HepG2 (cell line): ENCODE data around the gene NOL4L. TPM values are rescaled to one million over a fixed set of nuclear protein-coding genes. Genes with fewer than 3 reads are reported as not detected.

Source experiments
- BRD4 ChIP-seq: sonication (generic); formaldehyde crosslinking; IDR thresholded peaks from 2 replicates; pipeline ENCODE4 v1.4.0; 2020; ENCODE audit warnings: missing genetic modification reagents
- CAMTA2 ChIP-seq: sonication (generic); formaldehyde crosslinking; IDR thresholded peaks from 2 replicates; pipeline ENCODE4 v1.4.0; 2020; ENCODE audit warnings: mild to moderate bottlenecking, missing genetic modification reagents, borderline replicate concordance
- GATA4 ChIP-seq: sonication (generic); IDR thresholded peaks from 2 replicates; pipeline ENCODE4 v1.6.1; 2016; ENCODE audit warnings: antibody characterized with exemption, low read depth, borderline replicate concordance
- GLI4 ChIP-seq: sonication (generic); formaldehyde crosslinking; IDR thresholded peaks from 2 replicates; pipeline ENCODE4 v1.5.1; 2020; ENCODE audit warnings: missing genetic modification reagents, mild to moderate bottlenecking, moderate library complexity, borderline replicate concordance
- GPN1 ChIP-seq: sonication (generic); formaldehyde crosslinking; IDR thresholded peaks from 2 replicates; pipeline ENCODE4 v1.5.1; 2020; ENCODE audit warnings: missing genetic modification reagents, borderline replicate concordance
- HDAC2 ChIP-seq: sonication (generic); formaldehyde crosslinking; IDR thresholded peaks from 2 replicates; pipeline ENCODE4 v1.4.0; 2020; ENCODE audit warnings: missing genetic modification reagents
- KDM3A ChIP-seq: IDR thresholded peaks from 2 replicates; pipeline ENCODE4 v1.6.1; 2018; ENCODE audit warnings: low read depth, missing compliant biosample characterization
- MAFK ChIP-seq, 2 experiments: IDR thresholded peaks in 1 of 2; conservative IDR thresholded peaks in 1 of 2; 2 replicates each; pipeline ENCODE4 v1.6.1; 2011; ENCODE audit warnings: improper control_type of control experiment in 2 of 2, low read length in 2 of 2
- SP4 ChIP-seq: sonication (generic); formaldehyde crosslinking; IDR thresholded peaks from 2 replicates; pipeline ENCODE4 v1.8.1; 2023; ENCODE audit warnings: mild to moderate bottlenecking, missing genetic modification reagents
- TCF7 ChIP-seq: sonication (generic); IDR thresholded peaks from 2 replicates; pipeline ENCODE4 v1.6.1; 2016; ENCODE audit warnings: antibody characterized with exemption, low read depth
- ZBTB7A ChIP-seq: sonication (generic); formaldehyde crosslinking; IDR thresholded peaks from 2 replicates; pipeline ENCODE4 v1.8.0; 2022; ENCODE audit warnings: mild to moderate bottlenecking, missing genetic modification reagents
- ZFP36L1 ChIP-seq: sonication (generic); formaldehyde crosslinking; IDR thresholded peaks from 2 replicates; pipeline ENCODE4 v1.8.0; 2022; ENCODE audit warnings: mild to moderate bottlenecking, missing genetic modification reagents, moderate library complexity
- ZMYM4 ChIP-seq: sonication (generic); formaldehyde crosslinking; IDR thresholded peaks from 2 replicates; pipeline ENCODE4 v1.8.1; 2023; ENCODE audit warnings: mild to moderate bottlenecking, missing genetic modification reagents
- ZNF614 ChIP-seq: IDR thresholded peaks from 2 replicates; pipeline ENCODE4 v1.6.1; 2018; ENCODE audit warnings: missing biosample characterization, missing genetic modification reagents, inconsistent platforms, borderline replicate concordance
- polyA plus RNA-seq, 8 experiments: library from polyadenylated mRNA; depleted of rRNA in 3 of 8; stranded (reverse) in 7 of 8; unstranded in 1 of 8; fragments of >200 nt; fragmentation: Illumina TruSeq in 4 of 8; extraction: Trizol in 4 of 8; gene quantifications; 2 replicates each; pipeline versions ENCODE4 v1.2.1 to v1.2.3, GENCODE V29; 2011 to 2016; ENCODE audit warnings: low read depth in 4 of 8, missing spikeins in 1 of 8, mixed read lengths in 1 of 8; ENCODE audit not compliant: insufficient read depth in 1 of 8
- total RNA-seq, 5 experiments: library from RNA; depleted of rRNA; stranded (reverse); fragments of >200 nt; fragmentation: Illumina TruSeq; extraction: Trizol; gene quantifications; 2 replicates each; pipeline ENCODE4 v1.2.3, GENCODE V29; 2016; ENCODE audit warnings: low read depth in 1 of 5
- TF ChIP-seq, protein P1 (sequence below): sonication (generic); formaldehyde crosslinking; IDR thresholded peaks from 2 replicates; pipeline ENCODE4 v1.8.1; 2023; ENCODE audit warnings: mild to moderate bottlenecking, missing genetic modification reagents, borderline replicate concordance
- TF ChIP-seq, protein P2 (sequence below): sonication (generic); formaldehyde crosslinking; IDR thresholded peaks from 2 replicates; pipeline ENCODE4 v1.9.0; 2021; ENCODE audit warnings: missing genetic modification reagents, mild to moderate bottlenecking, borderline replicate concordance
- TF ChIP-seq, protein P3 (sequence below): sonication (generic); formaldehyde crosslinking; IDR thresholded peaks from 2 replicates; pipeline ENCODE4 v1.4.0; 2020; ENCODE audit warnings: missing genetic modification reagents
- TF ChIP-seq, protein P4 (sequence below): sonication (generic); formaldehyde crosslinking; IDR thresholded peaks from 2 replicates; pipeline ENCODE4 v1.4.0; 2020; ENCODE audit warnings: mild to moderate bottlenecking, missing genetic modification reagents
- TF ChIP-seq, protein P5 (sequence below), 2 experiments: sonication (generic) in 1 of 2; formaldehyde crosslinking in 1 of 2; IDR thresholded peaks; 2 replicates each; pipeline versions ENCODE4 v1.4.0 to v1.6.1; 2016 to 2020; ENCODE audit warnings: borderline replicate concordance in 1 of 2, low read depth in 1 of 2, mild to moderate bottlenecking in 1 of 2, missing genetic modification reagents in 1 of 2

Gene NOL4L
- total and polyA plus RNA-seq, 2 of the 13 experiments (the other 11 are each of a cell fraction or from before 2014, with no cell fraction given): 16.6 to 35.4 TPM

DNA sequence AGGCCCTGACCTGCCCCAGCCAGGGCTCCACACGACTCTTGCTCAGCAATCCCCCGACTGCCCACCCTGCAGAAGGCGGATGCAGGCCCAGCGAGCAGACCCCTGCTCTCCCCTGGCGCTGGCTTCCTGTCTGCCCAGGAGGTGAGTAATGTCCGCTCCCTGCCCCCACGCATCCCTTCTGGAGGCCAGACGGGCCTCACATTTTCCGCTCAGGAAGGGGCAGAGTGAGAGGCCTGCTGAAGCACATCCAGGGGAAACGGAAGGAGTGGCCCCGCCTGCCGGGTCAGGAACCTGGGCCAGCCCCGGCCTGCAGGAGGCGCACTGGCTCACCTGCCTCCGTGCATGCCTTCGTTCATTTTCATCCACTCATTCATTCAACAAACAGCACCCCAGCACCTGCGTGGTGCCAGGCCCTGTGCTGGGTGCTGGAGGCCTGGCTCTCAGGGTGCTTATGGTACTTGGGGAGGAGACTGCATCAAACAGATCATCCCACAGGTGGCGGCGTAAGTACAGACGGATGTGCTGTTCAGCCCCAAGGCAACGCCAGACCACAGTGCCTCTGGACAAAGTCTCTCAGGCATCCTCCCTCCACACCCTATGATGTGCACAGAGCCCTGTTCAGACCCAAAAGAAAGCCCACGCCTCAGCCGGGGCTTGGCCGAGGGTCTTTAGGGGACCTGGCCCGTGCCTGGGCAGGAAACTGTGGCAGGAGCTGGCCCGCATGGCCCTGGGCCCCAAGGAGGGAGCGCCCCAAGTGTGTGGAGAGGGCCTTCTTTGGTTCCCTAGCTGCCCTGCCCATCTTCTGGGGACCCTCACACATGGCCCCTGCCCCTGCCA is 114.9 kb downstream of the NOL4L start (continued):
- TF ChIP-seq, protein P1, sequence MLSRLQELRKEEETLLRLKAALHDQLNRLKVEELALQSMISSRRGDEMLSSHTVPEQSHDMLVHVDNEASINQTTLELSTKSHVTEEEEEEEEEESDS (CRISPR knock-in tag): no peak
- TF ChIP-seq GLI4 (CRISPR knock-in tag): no peak
- peak; percentile 55; the same call in 1 of the 2 replicates for TF ChIP-seq HDAC2 (CRISPR knock-in tag)
- 0 out of 2 replicates have a peak, but pooled peaks have one; percentile 24 for TF ChIP-seq ZNF614 (CRISPR knock-in tag)
- TF ChIP-seq MAFK (conservative IDR thresholded peaks at IDR 0.05 in 1 of 2, IDR thresholded peaks at IDR 0.05 in 1 of 2; ENCODE audit: low read length in 2 of 2): no peak
- TF ChIP-seq, protein P2, sequence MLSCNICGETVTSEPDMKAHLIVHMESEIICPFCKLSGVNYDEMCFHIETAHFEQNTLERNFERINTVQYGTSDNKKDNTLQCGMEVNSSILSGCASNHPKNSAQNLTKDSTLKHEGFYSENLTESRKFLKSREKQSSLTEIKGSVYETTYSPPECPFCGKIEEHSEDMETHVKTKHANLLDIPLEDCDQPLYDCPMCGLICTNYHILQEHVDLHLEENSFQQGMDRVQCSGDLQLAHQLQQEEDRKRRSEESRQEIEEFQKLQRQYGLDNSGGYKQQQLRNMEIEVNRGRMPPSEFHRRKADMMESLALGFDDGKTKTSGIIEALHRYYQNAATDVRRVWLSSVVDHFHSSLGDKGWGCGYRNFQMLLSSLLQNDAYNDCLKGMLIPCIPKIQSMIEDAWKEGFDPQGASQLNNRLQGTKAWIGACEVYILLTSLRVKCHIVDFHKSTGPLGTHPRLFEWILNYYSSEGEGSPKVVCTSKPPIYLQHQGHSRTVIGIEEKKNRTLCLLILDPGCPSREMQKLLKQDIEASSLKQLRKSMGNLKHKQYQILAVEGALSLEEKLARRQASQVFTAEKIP (CRISPR knock-in tag): no peak
- TF ChIP-seq GATA4: no peak
- TF ChIP-seq, protein P3, sequence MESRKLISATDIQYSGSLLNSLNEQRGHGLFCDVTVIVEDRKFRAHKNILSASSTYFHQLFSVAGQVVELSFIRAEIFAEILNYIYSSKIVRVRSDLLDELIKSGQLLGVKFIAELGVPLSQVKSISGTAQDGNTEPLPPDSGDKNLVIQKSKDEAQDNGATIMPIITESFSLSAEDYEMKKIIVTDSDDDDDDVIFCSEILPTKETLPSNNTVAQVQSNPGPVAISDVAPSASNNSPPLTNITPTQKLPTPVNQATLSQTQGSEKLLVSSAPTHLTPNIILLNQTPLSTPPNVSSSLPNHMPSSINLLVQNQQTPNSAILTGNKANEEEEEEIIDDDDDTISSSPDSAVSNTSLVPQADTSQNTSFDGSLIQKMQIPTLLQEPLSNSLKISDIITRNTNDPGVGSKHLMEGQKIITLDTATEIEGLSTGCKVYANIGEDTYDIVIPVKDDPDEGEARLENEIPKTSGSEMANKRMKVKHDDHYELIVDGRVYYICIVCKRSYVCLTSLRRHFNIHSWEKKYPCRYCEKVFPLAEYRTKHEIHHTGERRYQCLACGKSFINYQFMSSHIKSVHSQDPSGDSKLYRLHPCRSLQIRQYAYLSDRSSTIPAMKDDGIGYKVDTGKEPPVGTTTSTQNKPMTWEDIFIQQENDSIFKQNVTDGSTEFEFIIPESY (CRISPR knock-in tag): peak; percentile 81; the same call in 1 of the 2 replicates
- TF ChIP-seq CAMTA2 (CRISPR knock-in tag): 0 out of 2 replicates have a peak, but pooled peaks have one; percentile 78
- TF ChIP-seq GPN1 (CRISPR knock-in tag): no peak; the same call in 1 of the 2 replicates
- TF ChIP-seq ZBTB7A: peak; percentile 65; the same call in 1 of the 2 replicates
- TF ChIP-seq, protein P4, sequence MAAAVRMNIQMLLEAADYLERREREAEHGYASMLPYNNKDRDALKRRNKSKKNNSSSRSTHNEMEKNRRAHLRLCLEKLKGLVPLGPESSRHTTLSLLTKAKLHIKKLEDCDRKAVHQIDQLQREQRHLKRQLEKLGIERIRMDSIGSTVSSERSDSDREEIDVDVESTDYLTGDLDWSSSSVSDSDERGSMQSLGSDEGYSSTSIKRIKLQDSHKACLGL: peak; percentile 68; the same call in 1 of the 2 replicates
- 0 out of 2 replicates have a peak, but pooled peaks have one; percentile 35 for TF ChIP-seq KDM3A
- TF ChIP-seq BRD4: peak; percentile 64
- TF ChIP-seq TCF7: no peak
- peak; percentile 49; the same call in 1 of the 2 replicates for TF ChIP-seq ZMYM4 (CRISPR knock-in tag)
- peak; percentile 51; the same call in 1 of the 2 replicates for TF ChIP-seq SP4 (CRISPR knock-in tag)
- TF ChIP-seq, protein P5, sequence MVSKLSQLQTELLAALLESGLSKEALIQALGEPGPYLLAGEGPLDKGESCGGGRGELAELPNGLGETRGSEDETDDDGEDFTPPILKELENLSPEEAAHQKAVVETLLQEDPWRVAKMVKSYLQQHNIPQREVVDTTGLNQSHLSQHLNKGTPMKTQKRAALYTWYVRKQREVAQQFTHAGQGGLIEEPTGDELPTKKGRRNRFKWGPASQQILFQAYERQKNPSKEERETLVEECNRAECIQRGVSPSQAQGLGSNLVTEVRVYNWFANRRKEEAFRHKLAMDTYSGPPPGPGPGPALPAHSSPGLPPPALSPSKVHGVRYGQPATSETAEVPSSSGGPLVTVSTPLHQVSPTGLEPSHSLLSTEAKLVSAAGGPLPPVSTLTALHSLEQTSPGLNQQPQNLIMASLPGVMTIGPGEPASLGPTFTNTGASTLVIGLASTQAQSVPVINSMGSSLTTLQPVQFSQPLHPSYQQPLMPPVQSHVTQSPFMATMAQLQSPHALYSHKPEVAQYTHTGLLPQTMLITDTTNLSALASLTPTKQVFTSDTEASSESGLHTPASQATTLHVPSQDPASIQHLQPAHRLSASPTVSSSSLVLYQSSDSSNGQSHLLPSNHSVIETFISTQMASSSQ (IDR thresholded peaks at IDR 0.05; ENCODE audit: low read depth): no peak
- TF ChIP-seq, protein P5 (CRISPR knock-in tag; IDR thresholded peaks at IDR 0.05; ENCODE audit: borderline replicate concordance): no peak; the same call in 1 of the 2 replicates
- TF ChIP-seq ZFP36L1 (CRISPR knock-in tag): no peak
